ENCODE measurements around the gene PLCH2.

The PLCH2 gene

GRCh38 chr1:2466958-2467554 lies 9.0 kb upstream of the PLCH2 start:
- Histone ChIP-seq H3K4me3 (replicated peaks; ENCODE audit: low read depth, low read length) (no peak overlapping the region), H3K27me3 (replicated peaks; ENCODE audit: control insufficient read depth, insufficient read depth, low read length) (peaks cover 1% of the 10 kb centered on the region; the same call in 1 of the 2 replicates), H3K36me3 (ENCODE audit: control insufficient read depth, insufficient read depth, low read length) (no peaks in the 10 kb centered on the region)
- peak; percentile 25 for DNase-seq (ENCODE audit: extremely low read depth, insufficient read length)
- TF ChIP-seq CTCF (IDR thresholded peaks at IDR 0.05; ENCODE audit: insufficient read depth, low read length, poor library complexity, severe bottlenecking): no peak

GRCh38 chr1:2468041-2468472 lies 8.0 kb upstream of the PLCH2 start:
- Histone ChIP-seq H3K4me3 (replicated peaks; ENCODE audit: low read depth, low read length) (no peak overlapping the region), H3K36me3 (ENCODE audit: control insufficient read depth, insufficient read depth, low read length) (no peaks in the 10 kb centered on the region), H3K27me3 (replicated peaks; ENCODE audit: control insufficient read depth, insufficient read depth, low read length) (peaks cover 1% of the 10 kb centered on the region; the same call in 1 of the 2 replicates)
- TF ChIP-seq CTCF (IDR thresholded peaks at IDR 0.05; ENCODE audit: insufficient read depth, low read length, poor library complexity, severe bottlenecking): no peak
- no peak for DNase-seq (ENCODE audit: extremely low read depth, insufficient read length)

GRCh38 chr1:2468540-2468939 lies 7.5 kb upstream of the PLCH2 start:
- Histone ChIP-seq H3K4me3 (replicated peaks; ENCODE audit: low read depth, low read length) (no peak overlapping the region), H3K27me3 (replicated peaks; ENCODE audit: control insufficient read depth, insufficient read depth, low read length) (peaks cover 1% of the 10 kb centered on the region; the same call in 1 of the 2 replicates), H3K36me3 (ENCODE audit: control insufficient read depth, insufficient read depth, low read length) (no peaks in the 10 kb centered on the region)
- DNase-seq (ENCODE audit: extremely low read depth, insufficient read length): no peak
- TF ChIP-seq CTCF (IDR thresholded peaks at IDR 0.05; ENCODE audit: insufficient read depth, low read length, poor library complexity, severe bottlenecking): no peak

GRCh38 chr1:2469103-2469940 lies 6.8 kb upstream of the PLCH2 start:
- DNase-seq (ENCODE audit: extremely low read depth, insufficient read length): no peak
- H3K36me3 ChIP-seq (ENCODE audit: control insufficient read depth, insufficient read depth, low read length): no peaks in the 10 kb centered on the region
- H3K27me3 ChIP-seq (replicated peaks; ENCODE audit: control insufficient read depth, insufficient read depth, low read length): no peaks in the 10 kb centered on the region; the same call in 1 of the 2 replicates
- no peak for TF ChIP-seq CTCF (IDR thresholded peaks at IDR 0.05; ENCODE audit: insufficient read depth, low read length, poor library complexity, severe bottlenecking)
- H3K4me3 ChIP-seq (replicated peaks; ENCODE audit: low read depth, low read length): no peak overlapping the region

GRCh38 chr1:2470290-2471158 lies 5.6 kb upstream of the PLCH2 start:
- no peaks in the 10 kb centered on the region; the same call in 1 of the 2 replicates for H3K27me3 ChIP-seq (replicated peaks; ENCODE audit: control insufficient read depth, insufficient read depth, low read length)
- no peak for DNase-seq (ENCODE audit: extremely low read depth, insufficient read length)
- TF ChIP-seq CTCF (IDR thresholded peaks at IDR 0.05; ENCODE audit: insufficient read depth, low read length, poor library complexity, severe bottlenecking): no peak
- no peaks in the 10 kb centered on the region for H3K36me3 ChIP-seq (ENCODE audit: control insufficient read depth, insufficient read depth, low read length)
- no peak overlapping the region for H3K4me3 ChIP-seq (replicated peaks; ENCODE audit: low read depth, low read length)
